ENCODE measurements around the gene TGFBR3L.

DNA sequence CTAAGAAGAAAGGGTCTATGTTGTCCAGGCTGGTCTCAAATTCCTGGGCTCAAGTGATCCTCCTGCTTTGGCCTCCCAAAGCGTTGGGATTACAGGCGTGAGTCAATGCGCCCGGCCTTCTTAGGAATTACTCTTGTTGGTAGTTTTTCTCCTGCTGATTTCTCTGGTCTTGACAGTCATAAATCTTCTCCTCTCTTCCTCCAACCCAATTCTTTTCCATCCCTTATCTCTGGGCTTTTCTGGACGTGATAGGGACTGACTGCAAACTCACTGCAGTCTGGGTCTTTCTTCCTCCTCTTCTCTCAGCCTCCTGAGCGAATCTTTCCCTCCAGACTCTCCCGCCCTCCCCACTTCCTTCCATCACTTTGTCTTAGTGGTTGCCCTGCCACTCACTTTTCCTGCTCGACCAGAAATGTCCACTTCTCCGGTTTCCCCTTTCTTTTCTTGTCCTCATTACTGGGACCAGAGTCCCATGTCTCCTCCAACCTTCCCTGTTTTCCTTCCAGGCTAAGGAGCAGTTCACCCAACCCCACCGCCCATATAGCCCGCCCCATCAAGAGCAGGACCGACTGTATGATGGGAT, 50.7 kb downstream of the TGFBR3L start:
- TF ChIP-seq, protein P1, sequence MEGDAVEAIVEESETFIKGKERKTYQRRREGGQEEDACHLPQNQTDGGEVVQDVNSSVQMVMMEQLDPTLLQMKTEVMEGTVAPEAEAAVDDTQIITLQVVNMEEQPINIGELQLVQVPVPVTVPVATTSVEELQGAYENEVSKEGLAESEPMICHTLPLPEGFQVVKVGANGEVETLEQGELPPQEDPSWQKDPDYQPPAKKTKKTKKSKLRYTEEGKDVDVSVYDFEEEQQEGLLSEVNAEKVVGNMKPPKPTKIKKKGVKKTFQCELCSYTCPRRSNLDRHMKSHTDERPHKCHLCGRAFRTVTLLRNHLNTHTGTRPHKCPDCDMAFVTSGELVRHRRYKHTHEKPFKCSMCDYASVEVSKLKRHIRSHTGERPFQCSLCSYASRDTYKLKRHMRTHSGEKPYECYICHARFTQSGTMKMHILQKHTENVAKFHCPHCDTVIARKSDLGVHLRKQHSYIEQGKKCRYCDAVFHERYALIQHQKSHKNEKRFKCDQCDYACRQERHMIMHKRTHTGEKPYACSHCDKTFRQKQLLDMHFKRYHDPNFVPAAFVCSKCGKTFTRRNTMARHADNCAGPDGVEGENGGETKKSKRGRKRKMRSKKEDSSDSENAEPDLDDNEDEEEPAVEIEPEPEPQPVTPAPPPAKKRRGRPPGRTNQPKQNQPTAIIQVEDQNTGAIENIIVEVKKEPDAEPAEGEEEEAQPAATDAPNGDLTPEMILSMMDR (conservative IDR thresholded peaks at IDR 0.05) = no peak
- TF ChIP-seq ZFX (IDR thresholded peaks at IDR 0.05) = no peak

All from C4-2B (cell line).